HEK293T (cell line): ENCODE measurements around the gene DNAJC15.

Experiments used
- CTCF ChIA-PET: fragments of 350-600 bp; formaldehyde crosslinking; extraction: SDS; loops from one replicate; lab custom pipeline; 2021; ENCODE audit warnings: antibody characterized with exemption, inconsistent platforms; lab: Yijun Ruan, JAX
- POLR2A ChIA-PET: fragments of 350-600 bp; formaldehyde crosslinking; extraction: SDS; loops from one replicate; lab custom pipeline; 2020; ENCODE audit warnings: antibody characterized with exemption, inconsistent platforms; lab: Yijun Ruan, JAX
- DNase-seq: peaks from one replicate; pipeline ENCODE4 v3.0.0; 2012; ENCODE audit warnings: mixed read lengths; ENCODE audit errors: extremely low spot score
- ARNT ChIP-seq: fragments of 450-650 bp; IDR thresholded peaks from 2 replicates; pipeline ENCODE4 v1.6.1; 2017; ENCODE audit warnings: mild to moderate bottlenecking
- BHLHE40 ChIP-seq: fragments of 450-650 bp; IDR thresholded peaks from 2 replicates; pipeline ENCODE4 v1.6.1; 2016; ENCODE audit warnings: mild to moderate bottlenecking, moderate library complexity, borderline replicate concordance
- CTBP1 ChIP-seq: fragments of 450-650 bp; IDR thresholded peaks from 2 replicates; pipeline ENCODE4 v1.6.1; 2016; ENCODE audit warnings: borderline replicate concordance
- ELF4 ChIP-seq: fragments of 450-650 bp; IDR thresholded peaks from 2 replicates; pipeline ENCODE4 v1.6.1; 2017; ENCODE audit warnings: antibody characterized with exemption
- FOXA1 ChIP-seq: fragments of 450-650 bp; IDR thresholded peaks from 2 replicates; pipeline ENCODE4 v1.6.1; 2016; ENCODE audit warnings: mild to moderate bottlenecking
- FOXK2 ChIP-seq: fragments of 450-650 bp; IDR thresholded peaks from 2 replicates; pipeline ENCODE4 v1.6.1; 2016; ENCODE audit warnings: mild to moderate bottlenecking
- FOXM1 ChIP-seq: fragments of 450-650 bp; IDR thresholded peaks from 2 replicates; pipeline ENCODE4 v1.6.1; 2017; ENCODE audit warnings: mild to moderate bottlenecking, borderline replicate concordance
- HDGF ChIP-seq: fragments of 450-650 bp; IDR thresholded peaks from 2 replicates; pipeline ENCODE4 v1.6.1; 2017; ENCODE audit warnings: antibody characterized with exemption, borderline replicate concordance
- L3MBTL2 ChIP-seq: fragments of 450-650 bp; conservative IDR thresholded peaks from 2 replicates; pipeline ENCODE4 v1.6.1; 2016; ENCODE audit warnings: mild to moderate bottlenecking
- LEF1 ChIP-seq: fragments of 450-650 bp; IDR thresholded peaks from 2 replicates; pipeline ENCODE4 v1.6.1; 2017; ENCODE audit warnings: mild to moderate bottlenecking, borderline replicate concordance
- NFRKB ChIP-seq: fragments of 450-650 bp; IDR thresholded peaks from 2 replicates; pipeline ENCODE4 v1.6.1; 2016; ENCODE audit warnings: mild to moderate bottlenecking, moderate library complexity
- SP1 ChIP-seq: fragments of 450-650 bp; IDR thresholded peaks from 2 replicates; pipeline ENCODE4 v1.6.1; 2017
- SUZ12 ChIP-seq: fragments of 450-650 bp; IDR thresholded peaks from 2 replicates; pipeline ENCODE4 v1.6.1; 2016; ENCODE audit warnings: mild to moderate bottlenecking
- TARDBP ChIP-seq: fragments of 450-650 bp; IDR thresholded peaks from 2 replicates; pipeline ENCODE4 v1.6.1; 2016
- ZNF384 ChIP-seq: fragments of 450-650 bp; IDR thresholded peaks from 2 replicates; pipeline ENCODE4 v1.6.1; 2016
- TF ChIP-seq, protein P1 (sequence below): fragments of 450-650 bp; IDR thresholded peaks from 2 replicates; pipeline ENCODE4 v1.6.1; 2016

The DNAJC15 gene

DNA sequence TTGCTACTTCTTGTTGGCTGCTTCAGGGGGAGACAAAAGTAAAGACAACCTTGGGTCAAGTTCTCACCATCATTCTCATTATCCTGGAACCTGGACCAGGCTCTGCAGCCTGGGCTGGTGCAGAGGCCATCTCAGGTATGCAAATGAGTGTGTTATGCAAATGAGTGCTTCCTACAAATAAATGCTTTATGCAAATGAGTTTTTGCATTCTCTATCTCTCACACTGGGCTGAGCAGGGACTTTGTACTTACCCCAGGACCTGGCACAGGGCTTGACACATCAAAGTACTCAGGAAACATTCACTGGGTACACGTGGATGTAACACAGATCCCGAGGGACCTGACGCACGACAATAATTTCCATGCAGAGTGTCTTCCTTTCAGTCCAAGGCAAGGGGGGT lies 103.0 kb downstream of the DNAJC15 start:
- TF ChIP-seq CTBP1 = no peak
- TF ChIP-seq SP1 = no peak
- no peak for TF ChIP-seq NFRKB
- ChIA-PET POLR2A (no interaction called here), CTCF (no interaction called here)
- DNase-seq = no peak

- TF ChIP-seq, protein P1, sequence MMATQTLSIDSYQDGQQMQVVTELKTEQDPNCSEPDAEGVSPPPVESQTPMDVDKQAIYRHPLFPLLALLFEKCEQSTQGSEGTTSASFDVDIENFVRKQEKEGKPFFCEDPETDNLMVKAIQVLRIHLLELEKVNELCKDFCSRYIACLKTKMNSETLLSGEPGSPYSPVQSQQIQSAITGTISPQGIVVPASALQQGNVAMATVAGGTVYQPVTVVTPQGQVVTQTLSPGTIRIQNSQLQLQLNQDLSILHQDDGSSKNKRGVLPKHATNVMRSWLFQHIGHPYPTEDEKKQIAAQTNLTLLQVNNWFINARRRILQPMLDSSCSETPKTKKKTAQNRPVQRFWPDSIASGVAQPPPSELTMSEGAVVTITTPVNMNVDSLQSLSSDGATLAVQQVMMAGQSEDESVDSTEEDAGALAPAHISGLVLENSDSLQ = no peak
- CTCF ChIA-PET = no interaction called here
- no peak for DNase-seq
- POLR2A ChIA-PET = no interaction called here
Observed at GRCh38 chr13:43127103-43127798, 103.9 kb downstream of the DNAJC15 start.

DNA sequence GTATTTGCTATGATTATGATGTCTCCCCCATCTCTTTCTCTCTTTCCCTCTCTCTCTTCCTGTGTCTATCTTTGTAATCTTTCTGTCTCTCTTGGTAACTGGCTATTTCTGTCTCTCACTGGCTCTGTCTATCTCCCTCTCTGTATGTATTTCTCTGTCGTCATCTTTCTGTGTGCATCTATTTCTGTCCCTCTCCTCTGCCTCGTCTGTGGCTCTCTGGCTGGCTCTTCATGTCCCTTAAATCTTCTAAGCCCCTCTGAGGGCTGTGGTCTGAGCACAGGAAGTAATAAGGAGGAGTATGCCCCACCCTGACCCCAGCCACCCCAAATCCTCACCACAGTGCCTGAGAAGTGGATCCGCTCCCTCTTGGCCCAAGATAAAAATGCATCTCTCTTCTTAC lies 104.4 kb downstream of the DNAJC15 start:
- DNase-seq = no peak
- POLR2A ChIA-PET = no interaction called here
- TF ChIP-seq BHLHE40 (no peak), FOXM1 (no peak), HDGF (no peak), ZNF384 (no peak), FOXA1 (no peak), ARNT (no peak), L3MBTL2 (no peak), CTBP1 (no peak), SUZ12 (no peak), ELF4 (no peak), NFRKB (no peak), SP1 (no peak), FOXK2 (no peak), TARDBP (no peak), LEF1 (no peak)
- TF ChIP-seq, protein P1 = no peak
- CTCF ChIA-PET = no interaction called here

- TF ChIP-seq ARNT (no peak), L3MBTL2 (peak; percentile 82), FOXK2 (no peak)
- peak; percentile 32 for DNase-seq
- ChIA-PET POLR2A (no interaction called here), CTCF (interaction anchor here (0.7 kb wide), 1 partner anchor 72 kb away, joined by 3 read pairs; no protein-coding TSS in a partner anchor)
Observed at GRCh38 chr13:43128504-43128961, 105.1 kb downstream of the DNAJC15 start.

DNA sequence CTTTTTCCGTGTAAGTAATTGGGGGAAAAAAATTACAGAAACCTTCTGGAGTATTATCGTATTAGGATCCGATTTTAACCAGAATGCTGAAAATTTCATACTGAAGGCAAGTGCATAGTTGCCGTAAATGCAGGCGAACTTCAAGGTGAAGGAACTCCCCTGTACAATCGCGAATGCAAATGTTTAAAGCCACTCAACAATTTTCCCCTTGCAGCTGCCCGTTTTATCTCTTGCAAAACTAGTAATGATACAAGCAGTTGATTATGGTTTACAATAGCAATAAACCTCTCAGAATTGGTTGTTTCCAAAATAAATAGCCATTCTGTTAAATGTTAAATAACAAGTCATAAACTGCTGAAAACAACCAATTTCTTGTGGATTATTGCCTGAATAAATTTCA lies 105.7 kb downstream of the DNAJC15 start:
- DNase-seq = no peak

GRCh38 chr13:43129511-43130110 lies 106.2 kb downstream of the DNAJC15 start:
- DNase-seq = no peak
- ChIA-PET POLR2A (no interaction called here), CTCF (interaction anchor here (0.6 kb wide), 1 partner anchor 184 kb away, joined by 4 read pairs; no protein-coding TSS in a partner anchor)
- TF ChIP-seq, protein P1 = peak; percentile 71
- no peak for TF ChIP-seq ARNT

More for the DNA sequence above, 105.7 kb downstream of the DNAJC15 start:
- POLR2A ChIA-PET = no interaction called here
- TF ChIP-seq L3MBTL2 (no peak), ZNF384 (no peak)
- CTCF ChIA-PET = interaction anchor here (0.6 to 0.7 kb wide), 2 partner anchors 73 to 183 kb away, joined by 3 to 4 read pairs; no protein-coding TSS in a partner anchor

GRCh38 chr13:43132257-43132656 lies 108.9 kb downstream of the DNAJC15 start:
- TF ChIP-seq ARNT (no peak), HDGF (no peak), NFRKB (no peak), SUZ12 (no peak), ELF4 (no peak), SP1 (no peak), CTBP1 (no peak), FOXA1 (no peak), FOXM1 (no peak)
- peak; percentile 64 for DNase-seq
- ChIA-PET CTCF (interaction anchor here (1.0 kb wide), 2 partner anchors 163 to 537 kb away, joined by 3 read pairs; no protein-coding TSS in a partner anchor), POLR2A (no interaction called here)
